Activated T-helper 9 cell treated with anti-CD3 and anti-CD28 coated beads, Interleukin-2, amount 50 U/mL, for 16 hours (primary cell): ENCODE results near the gene SLC14A1.
"Not testable (repeated sequence)": the region's sequence is repeated elsewhere in the genome, so short reads cannot be mapped to it uniquely, and the experiment has no call there.

Experiments
- DNase-seq: peaks from one replicate; pipeline ENCODE4 v3.0.0-alpha.2; 2020; ENCODE audit warnings: low read depth

The SLC14A1 gene

DNA sequence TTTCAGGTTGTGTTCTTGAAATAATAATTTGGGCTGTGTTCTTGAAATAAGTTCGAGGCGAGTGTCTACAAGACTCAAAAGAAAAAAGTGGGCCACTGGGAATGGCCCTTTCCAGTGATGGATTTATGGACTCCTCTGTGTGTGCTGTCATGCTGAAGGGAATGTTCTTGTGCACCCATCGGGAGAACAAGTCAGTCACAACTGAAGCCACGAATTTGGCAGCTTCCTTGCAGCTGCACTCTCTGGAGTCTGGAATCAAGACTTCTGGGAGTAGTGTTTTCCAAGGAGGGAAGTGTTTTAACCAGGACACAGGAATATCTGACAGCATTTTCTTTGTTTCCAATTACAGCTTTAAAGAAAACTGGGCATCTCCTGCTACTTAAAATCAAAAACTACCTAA, 620 bp downstream of the SLC14A1 start:
- no peak for DNase-seq

GRCh38 chr18:45725336-45725735, 1.4 kb downstream of the SLC14A1 start:
- DNase-seq, result no peak

DNA sequence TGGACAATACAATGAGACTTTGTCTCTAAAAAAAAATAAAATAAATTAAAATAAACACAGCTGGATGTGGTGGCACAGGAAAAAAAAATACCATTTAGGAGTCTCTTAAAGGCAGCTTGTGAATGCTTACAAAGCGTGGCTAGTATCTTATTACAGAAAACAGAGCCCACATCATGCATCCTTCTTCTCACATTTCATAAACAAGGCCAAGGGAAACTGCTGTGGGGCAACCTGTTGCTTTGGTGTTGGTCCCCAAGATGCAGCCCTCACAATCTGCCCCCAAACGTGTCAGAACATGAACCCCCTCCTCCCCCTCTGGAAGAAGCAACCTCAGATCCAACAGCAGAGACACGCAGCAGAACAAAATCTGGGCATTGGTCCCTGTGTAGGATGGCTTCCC, 2.6 kb downstream of the SLC14A1 start:
- DNase-seq, result no peak

DNA sequence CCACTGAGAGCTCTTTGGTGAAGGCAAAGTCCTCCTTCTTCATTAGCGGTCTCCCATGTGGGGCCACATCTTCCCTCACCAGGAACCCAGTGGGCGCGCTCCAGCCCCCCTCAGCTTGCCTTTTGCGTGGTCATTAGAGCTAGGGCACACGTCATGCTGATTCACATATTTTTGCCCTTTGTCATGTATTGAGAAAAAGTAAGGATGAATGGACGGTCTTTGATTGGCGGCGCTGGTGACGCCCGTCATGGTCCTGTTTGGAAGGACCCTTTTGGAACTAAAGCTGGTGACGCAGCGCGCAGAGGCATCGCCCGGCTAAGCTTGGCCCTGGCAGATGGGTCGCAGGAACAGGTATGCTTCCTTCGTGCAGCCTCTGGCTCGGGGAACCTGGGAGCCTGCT, 3.1 kb downstream of the SLC14A1 start:
- DNase-seq, result no peak

- DNase-seq, result no peak
Measured at GRCh38 chr18:45728336-45729010, 4.5 kb downstream of the SLC14A1 start.

- DNase-seq, result no peak
Measured at GRCh38 chr18:45730832-45731575, 7.0 kb downstream of the SLC14A1 start.

DNA sequence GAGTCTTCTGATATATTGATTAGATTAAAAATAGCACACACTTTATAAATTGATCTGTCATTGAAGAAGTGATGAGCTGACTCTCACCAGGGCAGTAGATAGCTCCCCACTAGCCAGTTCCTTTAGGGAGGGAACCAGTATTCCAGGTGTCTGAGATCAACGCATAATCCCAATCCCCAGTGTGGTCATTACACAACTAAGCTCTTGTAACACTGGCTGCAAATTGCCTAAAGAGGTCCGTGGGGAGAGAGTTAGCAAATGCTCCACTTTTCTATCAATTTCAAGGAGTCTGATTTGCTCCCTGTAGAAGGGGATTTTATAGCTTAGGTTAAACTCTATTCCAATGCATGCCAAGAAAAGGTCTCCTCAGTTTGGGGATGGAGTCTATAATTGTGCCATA, 7.7 kb downstream of the SLC14A1 start:
- no peak for DNase-seq

DNA sequence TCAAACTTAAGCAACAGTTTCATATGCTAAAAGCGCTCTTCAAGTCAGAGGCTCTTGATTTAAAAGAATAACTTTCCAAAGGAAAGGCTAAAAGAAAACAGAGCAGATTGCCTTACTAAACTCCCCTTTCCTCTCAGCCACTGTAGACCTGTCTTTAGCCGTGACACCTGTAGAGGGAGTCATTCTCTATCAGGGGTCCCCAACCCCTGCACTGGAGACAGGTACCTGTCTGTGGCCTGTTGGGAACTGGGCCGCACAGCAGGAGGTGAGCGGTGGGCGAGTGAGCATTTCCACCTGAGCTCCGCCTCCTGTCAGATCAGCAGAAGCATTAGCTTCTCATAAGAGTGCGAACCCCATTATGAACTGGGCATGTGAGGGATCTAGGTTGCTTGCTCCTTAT, 9.6 kb downstream of the SLC14A1 start:
- DNase-seq, result no peak

DNA sequence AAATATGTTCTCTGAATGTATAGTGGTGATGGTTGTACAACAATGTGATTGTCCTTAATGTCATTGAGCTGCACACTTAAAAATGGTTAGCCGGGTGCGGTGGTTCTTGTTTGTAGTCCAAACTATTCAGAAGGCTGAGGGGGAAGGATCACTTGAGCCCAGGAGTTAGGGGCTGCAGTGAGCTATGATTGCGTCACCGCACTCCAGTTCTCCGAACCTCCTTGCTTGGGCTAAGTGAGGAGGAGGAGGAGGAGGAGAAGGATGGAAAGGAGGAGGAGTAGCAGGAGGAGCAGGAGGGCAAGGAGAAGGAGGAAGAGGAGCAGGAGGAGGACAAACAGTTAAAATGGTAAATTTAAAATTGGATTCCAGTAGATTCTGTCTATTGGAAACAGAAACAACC, 10.5 kb downstream of the SLC14A1 start:
- DNase-seq, result no peak

DNA sequence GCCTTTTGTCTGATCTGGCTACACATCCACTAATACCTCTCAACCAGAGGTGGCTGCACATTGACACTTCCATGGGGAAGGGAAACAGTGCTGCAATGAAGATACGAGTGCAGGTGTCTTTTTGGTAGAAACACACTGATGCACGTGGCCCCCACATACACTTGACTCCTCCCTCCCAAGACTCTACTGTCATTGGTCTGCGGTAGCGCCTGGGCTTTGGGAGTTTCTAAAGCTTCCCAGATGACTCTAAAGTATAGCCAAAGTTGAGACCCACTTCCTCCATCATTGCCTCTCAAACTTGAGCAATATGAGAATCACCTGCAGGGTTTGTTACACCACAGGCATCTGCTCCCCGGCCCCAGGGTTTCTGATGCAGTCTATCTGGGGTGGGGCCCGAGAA, 11.0 kb downstream of the SLC14A1 start:
- DNase-seq, result no peak

DNA sequence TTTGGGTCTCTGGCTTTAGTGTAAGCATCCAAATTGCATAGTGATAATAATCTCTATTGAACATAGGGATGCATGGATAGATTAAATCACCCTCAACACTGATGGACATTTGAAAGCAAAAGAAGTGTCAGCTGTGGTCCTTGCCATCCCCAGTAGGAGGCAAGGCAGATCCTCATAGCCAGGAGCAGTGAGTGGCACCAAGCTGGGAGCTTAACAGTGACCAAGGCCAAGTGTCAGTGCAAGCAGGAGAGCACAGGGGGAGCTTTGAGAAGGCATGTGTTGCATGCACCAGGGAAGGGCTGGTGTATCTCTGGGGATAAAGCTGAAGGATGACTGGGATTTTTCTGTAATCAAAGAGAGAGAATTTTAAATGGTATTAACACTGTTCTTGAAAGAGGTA, 14.7 kb downstream of the SLC14A1 start:
- DNase-seq, result no peak

- no peak for DNase-seq
Measured at GRCh38 chr18:45739268-45739667, 15.3 kb downstream of the SLC14A1 start.

GRCh38 chr18:45739848-45740247, 15.9 kb downstream of the SLC14A1 start:
- DNase-seq, result no peak

DNA sequence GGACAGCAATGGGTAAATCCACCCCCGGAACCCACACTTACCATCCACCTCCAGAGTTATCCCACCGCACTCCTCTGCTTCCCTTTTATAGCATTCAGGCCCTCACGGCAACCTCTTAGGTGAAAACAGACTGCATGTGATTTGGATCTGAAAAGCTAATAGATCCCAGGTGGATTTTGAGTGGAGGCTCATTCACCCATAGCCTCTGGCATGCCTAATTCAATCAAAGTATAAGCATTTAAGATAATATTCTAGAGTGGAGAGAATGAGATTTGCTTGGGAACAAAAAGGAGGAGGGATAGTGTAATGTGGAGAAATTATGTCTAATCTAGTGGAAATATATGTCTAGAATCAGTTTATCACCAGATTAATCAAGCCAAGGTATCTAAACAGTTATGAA, 17.1 kb downstream of the SLC14A1 start:
- DNase-seq, result no peak

DNA sequence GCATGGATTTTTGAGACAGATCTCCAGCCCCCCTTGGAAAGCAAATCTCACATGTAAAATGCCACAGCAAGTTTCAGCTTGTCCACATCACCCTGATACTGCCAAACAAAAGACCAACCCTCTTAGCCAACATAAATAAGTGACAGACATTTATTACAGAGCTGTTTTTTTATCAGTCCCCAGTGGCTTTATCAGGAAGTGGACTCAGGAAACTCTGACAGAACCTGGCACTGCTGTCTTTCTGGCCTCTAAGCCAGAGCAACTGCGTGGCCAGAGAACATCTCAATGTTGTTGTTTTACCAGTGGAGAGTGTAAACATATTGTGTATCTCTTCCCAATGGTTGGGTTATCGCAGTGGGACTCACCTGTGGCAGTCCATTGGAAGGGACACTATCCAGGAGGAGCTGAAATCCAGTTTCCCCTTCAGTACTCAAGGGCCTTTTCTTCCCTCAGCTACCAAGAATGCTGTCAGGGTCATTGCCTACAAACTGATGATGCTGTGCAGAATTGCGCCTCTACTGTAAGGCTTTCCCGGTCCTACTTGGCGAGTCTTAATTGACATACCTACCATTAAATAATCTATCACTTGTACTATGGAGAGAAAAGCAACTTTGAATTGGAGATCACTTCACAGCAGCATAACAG, 22.0 kb downstream of the SLC14A1 start:
- no peak for DNase-seq

DNA sequence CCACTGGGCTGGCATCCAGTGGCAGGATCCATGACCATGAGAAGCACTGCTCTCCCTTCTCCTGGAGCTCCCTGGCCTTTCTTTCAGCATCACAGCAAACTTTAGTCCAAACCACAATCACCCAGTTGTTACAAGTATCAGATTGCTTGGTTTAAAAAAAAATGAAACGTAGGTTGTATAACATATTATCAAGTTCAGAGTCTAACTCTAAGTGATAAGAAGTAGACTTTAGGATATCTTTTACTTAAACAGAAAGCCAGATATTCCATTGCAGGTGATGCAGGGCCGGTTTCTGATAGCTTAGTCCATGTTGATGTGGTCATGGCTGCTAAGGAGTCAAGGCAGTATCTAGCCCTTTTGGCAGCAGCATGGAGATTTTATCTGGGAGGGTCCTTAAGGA, 24.5 kb downstream of the SLC14A1 start:
- DNase-seq, result no peak

GRCh38 chr18:45749918-45750689, 26.1 kb downstream of the SLC14A1 start:
- DNase-seq, result no peak

- DNase-seq, result no peak
Measured at GRCh38 chr18:45751766-45752165, 27.8 kb downstream of the SLC14A1 start.

DNA sequence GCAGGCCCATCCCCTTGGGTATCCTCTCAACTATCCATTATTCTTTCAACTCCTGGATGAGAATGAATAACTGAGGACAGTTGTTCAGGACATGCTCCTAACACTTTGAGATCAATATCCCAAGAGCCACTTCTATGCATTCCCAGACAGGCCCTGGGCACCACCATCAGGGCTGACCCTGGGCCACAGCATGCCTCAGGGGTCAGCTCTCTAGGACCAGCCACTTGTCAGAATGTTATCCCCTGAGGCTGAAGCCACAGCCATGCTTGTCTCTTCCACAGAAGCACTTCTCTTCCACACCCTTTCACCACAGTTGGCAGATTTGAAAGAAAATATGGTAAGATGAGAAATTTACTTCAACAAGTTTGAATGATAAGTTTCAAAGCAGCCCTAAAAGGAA, 28.7 kb downstream of the SLC14A1 start:
- DNase-seq, result no peak

GRCh38 chr18:45753286-45753685, 29.3 kb downstream of the SLC14A1 start:
- no peak for DNase-seq

GRCh38 chr18:45755934-45756333, 32.0 kb downstream of the SLC14A1 start:
- DNase-seq, result no peak

DNA sequence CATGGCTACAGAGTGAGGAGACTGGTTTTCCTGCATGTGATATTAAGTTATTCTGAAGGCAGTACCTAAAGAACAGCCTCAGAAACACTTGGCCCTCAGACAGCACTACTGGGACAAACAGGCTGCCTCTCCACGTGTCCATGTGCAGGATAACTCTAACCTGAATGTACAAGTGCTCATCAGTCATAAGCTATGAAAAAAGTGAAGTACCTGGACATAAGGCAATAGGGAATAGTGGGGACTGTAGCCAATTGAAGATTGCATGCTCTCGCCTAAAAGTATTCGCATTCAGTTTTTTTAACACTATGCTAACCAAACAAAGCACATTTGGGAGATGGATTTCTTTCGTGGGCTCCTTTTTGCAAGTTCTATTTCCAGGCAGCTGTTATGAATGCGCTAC, 33.0 kb downstream of the SLC14A1 start:
- DNase-seq, result no peak

GRCh38 chr18:45757644-45758043, 33.7 kb downstream of the SLC14A1 start:
- DNase-seq, result not testable (repeated sequence)
